HepG2 (cell line): ENCODE results near the gene SEMA6B.

ENCODE experiments used
- RCOR2 ChIP-seq: IDR thresholded peaks from 2 replicates; pipeline ENCODE4 v1.6.1; 2016; ENCODE audit warnings: missing biosample characterization, missing genetic modification reagents
- THAP11 ChIP-seq: IDR thresholded peaks from 2 replicates; pipeline ENCODE4 v1.6.1; 2016; ENCODE audit warnings: missing biosample characterization, missing genetic modification reagents
- ZBTB44 ChIP-seq: sonication (generic); formaldehyde crosslinking; IDR thresholded peaks from 2 replicates; pipeline ENCODE4 v1.4.0; 2020; ENCODE audit warnings: missing genetic modification reagents
- ZNF446 ChIP-seq: sonication (generic); formaldehyde crosslinking; IDR thresholded peaks from 2 replicates; pipeline ENCODE4 v1.5.0; 2020; ENCODE audit warnings: mild to moderate bottlenecking, missing genetic modification reagents

- no peak for TF ChIP-seq ZBTB44 (CRISPR knock-in tag)
- TF ChIP-seq ZNF446 (CRISPR knock-in tag) = no peak
- no peak for TF ChIP-seq THAP11 (CRISPR knock-in tag)
- TF ChIP-seq RCOR2 (CRISPR knock-in tag) = no peak
These were observed 8.9 kb downstream of the SEMA6B start for GRCh38 chr19:4550479-4551050.
